OCI-LY3 (cell line): ENCODE results near the gene ZNF648.
A peak's percentile ranks its signal among the peaks of the same experiment; 100 is the strongest.

Experiments
- H2AFZ ChIP-seq: fragments of 200-600, 300-600 bp; shearing (Covaris generic); 2 replicates; pipeline ENCODE4 v1.6.0; 2014; ENCODE audit warnings: antibody characterized with exemption, low read depth, low read length
- H3K27ac ChIP-seq: fragments of 200-600, 300-600 bp; sonication (generic); 2 replicates; pipeline ENCODE4 v1.5.1; 2014; ENCODE audit warnings: mild to moderate bottlenecking, low read length, moderate library complexity, mixed read lengths
- H3K27me3 ChIP-seq: fragments of 200-600, 300-600 bp; sonication (generic); 2 replicates; pipeline ENCODE4 v1.6.1; 2014; ENCODE audit warnings: low read depth, low read length, mixed read lengths
- H3K36me3 ChIP-seq: fragments of 200-600, 300-600 bp; sonication (generic); replicated peaks from 2 replicates; pipeline ENCODE3; 2014; ENCODE audit warnings: low read depth, low read length, mixed read lengths
- H3K4me1 ChIP-seq: fragments of 300-600, 200-600 bp; sonication (generic); 2 replicates; pipeline ENCODE4 v1.6.1; 2014; ENCODE audit warnings: low read length, mixed read lengths
- H3K4me2 ChIP-seq: fragments of 200-600, 300-600 bp; sonication (generic); 2 replicates; pipeline ENCODE4 v1.6.1; 2014; ENCODE audit warnings: low read length, mixed read lengths
- H3K4me3 ChIP-seq: fragments of 300-600, 200-600 bp; sonication (generic); 2 replicates; pipeline ENCODE4 v1.5.1; 2014; ENCODE audit warnings: antibody characterized with exemption, mild to moderate bottlenecking, low read length, moderate library complexity
- H3K79me2 ChIP-seq: fragments of 300-600, 200-600 bp; shearing (Covaris generic); 2 replicates; pipeline ENCODE4 v1.6.1; 2014; ENCODE audit warnings: mild to moderate bottlenecking, low read length, mixed read lengths
- H3K9ac ChIP-seq: fragments of 300-600, 200-600 bp; shearing (Covaris generic); 2 replicates; pipeline ENCODE4 v1.6.0; 2014; ENCODE audit warnings: mild to moderate bottlenecking, low read length, moderate library complexity
- H3K9me3 ChIP-seq: fragments of 200-600, 300-600 bp; shearing (Covaris generic); 2 replicates; pipeline ENCODE4 v1.6.1; 2014; ENCODE audit warnings: low read length, mixed read lengths; ENCODE audit not compliant: insufficient read depth
- H4K20me1 ChIP-seq: fragments of 200-600, 300-600 bp; sonication (generic); 2 replicates; pipeline ENCODE4 v1.6.1; 2016; ENCODE audit warnings: low read length, mixed read lengths; ENCODE audit not compliant: insufficient read depth
- EZH2phosphoT487 ChIP-seq: fragments of 200-600 bp; shearing (Covaris generic); IDR thresholded peaks from 2 replicates; pipeline ENCODE4 v1.6.1; 2018; ENCODE audit warnings: antibody characterized with exemption, mixed run types, low read depth
- TF ChIP-seq, protein P1 (sequence below): fragments of 200-600, 300-600 bp; sonication (generic); IDR thresholded peaks from 2 replicates; pipeline ENCODE4 v1.5.1; 2014; ENCODE audit warnings: antibody characterized with exemption, low read length, low read depth

The ZNF648 gene

DNA sequence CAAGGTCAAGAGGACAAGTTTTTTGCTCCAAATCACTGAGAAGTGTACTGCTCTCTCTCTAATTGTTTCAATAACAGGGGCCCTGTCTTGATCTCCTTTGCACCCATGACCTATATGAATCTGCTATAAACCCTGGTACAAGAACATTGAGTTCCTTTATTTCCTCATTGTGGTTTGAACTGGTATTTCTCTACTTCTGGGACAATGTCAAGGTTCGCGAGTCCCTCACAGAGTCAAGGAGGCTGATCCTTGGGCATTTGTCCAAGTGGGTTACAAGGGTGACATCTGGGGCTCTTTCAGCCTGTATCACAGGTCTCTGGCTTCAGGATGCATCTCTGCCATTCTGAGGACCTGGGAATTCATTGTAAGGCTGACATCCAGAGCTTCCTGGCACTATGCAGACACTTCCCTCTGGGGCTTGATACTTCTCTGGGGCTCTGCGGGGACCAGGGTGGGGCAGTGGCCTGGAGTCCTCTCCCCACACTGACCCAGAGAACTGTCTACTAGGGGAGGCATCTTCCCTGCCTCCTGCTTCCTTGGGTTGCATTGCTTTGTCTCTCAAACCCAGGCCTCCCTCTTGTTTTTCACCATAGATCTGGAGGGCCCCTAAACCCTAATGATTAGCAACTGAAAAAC lies 22.5 kb upstream of the ZNF648 start:
- TF ChIP-seq, protein P1, sequence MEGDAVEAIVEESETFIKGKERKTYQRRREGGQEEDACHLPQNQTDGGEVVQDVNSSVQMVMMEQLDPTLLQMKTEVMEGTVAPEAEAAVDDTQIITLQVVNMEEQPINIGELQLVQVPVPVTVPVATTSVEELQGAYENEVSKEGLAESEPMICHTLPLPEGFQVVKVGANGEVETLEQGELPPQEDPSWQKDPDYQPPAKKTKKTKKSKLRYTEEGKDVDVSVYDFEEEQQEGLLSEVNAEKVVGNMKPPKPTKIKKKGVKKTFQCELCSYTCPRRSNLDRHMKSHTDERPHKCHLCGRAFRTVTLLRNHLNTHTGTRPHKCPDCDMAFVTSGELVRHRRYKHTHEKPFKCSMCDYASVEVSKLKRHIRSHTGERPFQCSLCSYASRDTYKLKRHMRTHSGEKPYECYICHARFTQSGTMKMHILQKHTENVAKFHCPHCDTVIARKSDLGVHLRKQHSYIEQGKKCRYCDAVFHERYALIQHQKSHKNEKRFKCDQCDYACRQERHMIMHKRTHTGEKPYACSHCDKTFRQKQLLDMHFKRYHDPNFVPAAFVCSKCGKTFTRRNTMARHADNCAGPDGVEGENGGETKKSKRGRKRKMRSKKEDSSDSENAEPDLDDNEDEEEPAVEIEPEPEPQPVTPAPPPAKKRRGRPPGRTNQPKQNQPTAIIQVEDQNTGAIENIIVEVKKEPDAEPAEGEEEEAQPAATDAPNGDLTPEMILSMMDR: no peak
- no peak for TF ChIP-seq EZH2phosphoT487
- H3K27ac ChIP-seq: no peak overlapping the region

DNA sequence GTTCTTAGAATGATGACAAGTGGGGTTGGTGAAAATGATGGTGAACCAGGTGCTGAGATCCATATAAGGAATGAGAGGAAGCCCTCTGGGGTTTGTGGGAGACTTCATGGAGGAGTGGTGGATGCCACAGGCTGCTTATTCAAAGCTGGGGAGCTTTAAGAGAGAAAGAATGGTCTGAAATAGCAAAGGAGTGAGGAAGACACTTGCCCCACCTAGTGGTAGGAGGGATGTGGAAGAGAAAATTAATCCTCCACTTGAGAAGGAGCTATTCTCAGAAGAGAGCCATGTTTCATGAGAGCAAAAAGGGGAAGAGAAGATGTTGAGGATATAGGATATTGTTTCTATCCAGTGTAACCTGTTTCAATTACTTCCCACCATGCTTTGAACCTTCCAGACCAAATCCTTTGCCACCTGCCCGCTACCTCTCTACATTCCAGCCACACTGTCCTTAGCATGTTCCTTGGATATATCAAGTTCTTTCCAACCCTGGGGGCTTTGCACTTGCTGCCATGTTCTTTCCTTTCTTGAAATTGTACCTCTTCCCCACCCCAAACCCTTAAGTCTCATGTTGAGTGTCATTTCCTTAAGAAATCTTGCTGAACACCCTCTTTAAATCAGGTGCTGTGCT lies 19.6 kb upstream of the ZNF648 start:
- Histone ChIP-seq H4K20me1 (no peaks in the 10 kb centered on the region), H3K4me2 (no peak overlapping the region), H3K9ac (no peak overlapping the region), H3K36me3 (no peaks in the 10 kb centered on the region), H3K9me3 (no peaks in the 10 kb centered on the region), H3K79me2 (no peaks in the 10 kb centered on the region), H3K4me3 (no peak overlapping the region), H3K27ac (no peak overlapping the region), H3K27me3 (no peaks in the 10 kb centered on the region), H2AFZ (0 out of 2 replicates have a peak overlapping the region, but pooled peaks have one; percentile 32), H3K4me1 (peaks cover 5% of the 10 kb centered on the region)
- TF ChIP-seq EZH2phosphoT487: no peak
- TF ChIP-seq, protein P1: peak; percentile 84

More for the DNA sequence above, 22.5 kb upstream of the ZNF648 start:
- no peak overlapping the region for H3K9ac ChIP-seq
- H3K36me3 ChIP-seq: no peaks in the 10 kb centered on the region
- no peak overlapping the region; the same call in 1 of the 2 replicates for H3K4me2 ChIP-seq
- H4K20me1 ChIP-seq: no peaks in the 10 kb centered on the region
- H3K79me2 ChIP-seq: no peaks in the 10 kb centered on the region
- no peak overlapping the region for H3K4me3 ChIP-seq
- H3K4me1 ChIP-seq: peaks cover 5% of the 10 kb centered on the region
- H3K27me3 ChIP-seq: no peaks in the 10 kb centered on the region
- H3K9me3 ChIP-seq: no peaks in the 10 kb centered on the region
- H2AFZ ChIP-seq: peak overlapping the region; percentile 91; the same call in 1 of the 2 replicates

GRCh38 chr1:182080040-182080439 lies 18.5 kb upstream of the ZNF648 start:
- no peaks in the 10 kb centered on the region for H4K20me1 ChIP-seq
- TF ChIP-seq, protein P1: no peak
- TF ChIP-seq EZH2phosphoT487: no peak
- no peak overlapping the region; the same call in 1 of the 2 replicates for H2AFZ ChIP-seq
- H3K36me3 ChIP-seq: no peaks in the 10 kb centered on the region
- H3K9me3 ChIP-seq: no peaks in the 10 kb centered on the region
- no peak overlapping the region for H3K4me3 ChIP-seq
- H3K4me2 ChIP-seq: no peak overlapping the region
- H3K9ac ChIP-seq: no peak overlapping the region
- no peaks in the 10 kb centered on the region for H3K79me2 ChIP-seq
- H3K27me3 ChIP-seq: no peaks in the 10 kb centered on the region
- H3K27ac ChIP-seq: no peak overlapping the region
- H3K4me1 ChIP-seq: peaks cover 5% of the 10 kb centered on the region

GRCh38 chr1:182071924-182072323 lies 10.4 kb upstream of the ZNF648 start:
- no peak overlapping the region for H3K9ac ChIP-seq
- H3K27me3 ChIP-seq: peaks cover 30% of the 10 kb centered on the region
- H3K4me3 ChIP-seq: no peak overlapping the region
- H3K4me1 ChIP-seq: no peaks in the 10 kb centered on the region
- no peaks in the 10 kb centered on the region for H3K9me3 ChIP-seq
- no peak overlapping the region for H2AFZ ChIP-seq
- H3K4me2 ChIP-seq: no peak overlapping the region
- no peaks in the 10 kb centered on the region for H3K79me2 ChIP-seq
- TF ChIP-seq EZH2phosphoT487: no peak
- no peaks in the 10 kb centered on the region for H3K36me3 ChIP-seq
- no peaks in the 10 kb centered on the region for H4K20me1 ChIP-seq
- H3K27ac ChIP-seq: no peak overlapping the region
